Non-pigmented ciliary epithelial cell (primary cell): ENCODE data around the gene CLIC3.
"Not testable (repeated sequence)": the region's sequence is repeated elsewhere in the genome, so short reads cannot be mapped to it uniquely, and the experiment has no call there.

ENCODE experiments used
- DNase-seq: peaks from one replicate; pipeline ENCODE4 v3.0.0-alpha.2; 2010; ENCODE audit warnings: low read depth

CLIC3 gene

GRCh38 chr9:137017071-137017470 lies 20.7 kb upstream of the CLIC3 start:
- DNase-seq = no peak

DNA sequence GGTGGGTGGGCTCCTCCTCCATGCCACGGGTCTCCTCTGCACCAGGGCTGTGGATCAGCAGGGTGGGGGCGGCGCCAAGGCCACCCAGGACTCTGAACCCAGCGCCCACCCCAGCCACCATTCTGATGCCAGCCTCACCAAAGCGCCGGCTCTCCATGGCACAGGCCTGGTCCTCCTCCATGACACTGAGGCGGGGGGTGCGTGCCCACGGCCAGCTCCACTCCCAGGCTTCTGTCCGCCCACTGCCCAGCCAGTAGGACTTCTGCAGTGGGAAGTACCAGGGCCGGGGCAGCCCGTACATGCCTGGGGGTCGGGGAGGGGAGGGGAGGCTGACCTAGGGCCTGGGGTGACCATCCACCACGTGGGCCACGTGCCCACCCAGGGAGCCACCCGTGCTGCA lies 20.1 kb upstream of the CLIC3 start:
- DNase-seq = no peak

GRCh38 chr9:137015976-137016375 lies 19.6 kb upstream of the CLIC3 start:
- no peak for DNase-seq

- DNase-seq = no peak
Measured at GRCh38 chr9:137015540-137015930, 19.2 kb upstream of the CLIC3 start.

- DNase-seq = no peak
Measured at GRCh38 chr9:137014776-137015539, 18.6 kb upstream of the CLIC3 start.

- DNase-seq = no peak
Measured at GRCh38 chr9:137014166-137014565, 17.8 kb upstream of the CLIC3 start.

DNA sequence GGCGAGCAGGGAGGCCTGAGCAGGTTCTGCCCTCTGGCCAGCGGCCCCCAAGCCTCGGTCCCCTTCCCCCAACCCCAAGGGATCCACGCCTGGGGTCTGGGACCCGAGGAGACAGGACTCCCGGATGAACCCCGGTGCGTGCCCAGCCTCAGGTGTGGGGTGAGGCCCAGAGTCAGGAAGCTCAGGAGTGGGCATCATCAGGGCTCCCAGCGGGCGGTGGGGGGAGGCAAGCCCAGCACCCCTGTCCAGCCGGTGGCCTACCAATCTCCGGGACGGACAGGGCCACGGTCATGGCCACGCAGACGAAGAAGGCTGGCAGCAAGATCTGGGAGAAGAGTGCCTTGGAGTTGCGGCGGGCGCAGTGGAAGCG lies 17.2 kb upstream of the CLIC3 start:
- DNase-seq = no peak

DNA sequence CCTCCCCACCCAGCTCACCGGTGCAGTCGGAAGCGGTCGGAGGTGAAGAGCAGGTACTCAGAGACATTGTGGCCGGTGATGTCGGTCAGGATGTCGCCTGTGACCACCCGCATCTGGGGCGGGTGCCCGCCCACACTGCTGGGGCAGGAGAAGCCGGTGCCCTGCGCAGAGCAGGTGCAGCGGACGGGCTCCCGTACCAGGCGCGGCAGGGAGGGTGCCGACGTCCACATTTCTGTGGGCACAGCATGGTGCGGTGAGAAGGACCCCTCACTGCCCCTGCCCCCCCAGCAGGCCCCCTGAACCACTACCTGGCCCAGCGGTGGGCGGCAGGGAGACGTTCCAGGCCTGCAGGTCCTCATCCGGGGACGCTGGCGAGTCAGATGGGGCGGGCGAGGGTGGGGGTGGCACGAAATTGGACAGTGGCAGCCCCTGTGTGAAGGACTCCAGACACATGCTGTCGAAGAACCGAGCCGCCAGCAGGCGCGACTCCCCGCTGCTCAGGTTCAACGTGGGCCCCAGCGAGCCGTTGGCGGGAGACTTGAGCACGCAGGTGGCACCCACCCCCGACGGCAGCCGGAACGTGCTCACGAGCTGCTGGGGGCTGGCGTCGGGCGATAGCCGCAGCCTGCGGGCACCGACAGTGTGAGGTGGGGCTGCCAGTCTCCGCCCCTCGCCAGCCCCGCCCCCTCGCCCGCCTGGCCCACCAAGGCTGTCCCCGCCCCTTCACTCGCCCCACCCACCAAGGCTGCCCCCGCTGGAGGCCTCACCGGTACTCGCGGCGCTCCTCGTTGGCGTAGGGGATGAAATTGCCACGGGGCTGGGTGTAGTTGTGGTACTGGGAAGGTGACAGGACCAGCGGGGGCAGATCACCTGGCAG lies 16.6 kb upstream of the CLIC3 start:
- no peak for DNase-seq

DNA sequence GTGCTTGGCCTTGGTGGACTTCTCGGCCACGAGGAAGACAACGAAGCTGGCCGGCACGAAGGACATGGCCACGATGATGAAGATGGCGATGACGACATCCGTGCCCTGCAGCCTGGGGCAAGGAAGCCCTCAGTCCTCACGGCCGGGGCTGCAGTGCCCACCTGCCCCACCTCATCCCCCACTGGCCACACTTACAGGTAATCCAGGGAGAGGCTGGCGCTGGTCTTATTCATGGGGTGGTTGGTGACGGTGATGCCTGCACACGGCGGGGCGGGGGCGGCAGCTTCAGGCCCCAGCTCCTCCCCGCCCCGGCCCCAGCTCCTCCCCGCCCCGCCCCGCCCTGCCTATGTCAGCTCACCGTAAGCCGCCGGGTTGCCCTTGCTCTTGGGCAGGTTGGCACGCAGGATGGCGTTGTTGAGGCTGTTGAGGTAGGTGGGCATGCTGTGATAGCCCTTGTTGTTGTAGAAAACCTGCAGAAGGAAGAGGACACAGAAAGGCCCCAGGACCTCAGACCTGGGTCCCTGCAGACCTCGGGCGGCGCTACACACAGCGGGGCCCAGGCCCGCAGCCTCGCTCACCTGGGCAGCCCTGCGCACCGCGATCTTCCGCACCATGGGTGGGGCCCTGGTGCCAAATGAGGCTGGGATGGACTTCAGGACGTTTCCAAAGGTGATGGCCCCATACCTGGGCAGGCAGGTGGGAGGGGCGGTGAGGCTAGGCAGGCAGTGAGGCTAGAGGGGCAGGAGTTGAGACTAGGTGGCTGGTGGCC lies 15.7 kb upstream of the CLIC3 start:
- no peak for DNase-seq

DNA sequence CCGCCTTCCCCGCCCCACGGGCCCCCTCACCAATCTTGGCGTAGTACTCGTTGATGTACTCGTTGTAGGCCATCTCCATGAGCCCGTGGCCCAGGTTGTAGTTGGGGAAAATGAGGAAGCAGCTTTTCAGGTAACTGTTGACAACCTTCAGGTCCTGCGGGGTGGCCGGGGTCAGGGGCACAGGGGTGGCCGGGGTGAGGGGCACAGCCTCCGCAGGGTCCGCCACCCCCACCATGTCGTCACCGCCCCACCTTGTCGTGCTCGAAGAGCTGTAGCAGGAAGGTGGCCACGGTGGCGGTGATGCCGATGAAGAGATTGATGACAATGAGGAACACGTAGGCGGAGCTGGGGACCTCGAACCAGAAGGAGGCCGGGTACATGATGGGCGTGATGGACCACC lies 14.8 kb upstream of the CLIC3 start:
- no peak for DNase-seq

DNA sequence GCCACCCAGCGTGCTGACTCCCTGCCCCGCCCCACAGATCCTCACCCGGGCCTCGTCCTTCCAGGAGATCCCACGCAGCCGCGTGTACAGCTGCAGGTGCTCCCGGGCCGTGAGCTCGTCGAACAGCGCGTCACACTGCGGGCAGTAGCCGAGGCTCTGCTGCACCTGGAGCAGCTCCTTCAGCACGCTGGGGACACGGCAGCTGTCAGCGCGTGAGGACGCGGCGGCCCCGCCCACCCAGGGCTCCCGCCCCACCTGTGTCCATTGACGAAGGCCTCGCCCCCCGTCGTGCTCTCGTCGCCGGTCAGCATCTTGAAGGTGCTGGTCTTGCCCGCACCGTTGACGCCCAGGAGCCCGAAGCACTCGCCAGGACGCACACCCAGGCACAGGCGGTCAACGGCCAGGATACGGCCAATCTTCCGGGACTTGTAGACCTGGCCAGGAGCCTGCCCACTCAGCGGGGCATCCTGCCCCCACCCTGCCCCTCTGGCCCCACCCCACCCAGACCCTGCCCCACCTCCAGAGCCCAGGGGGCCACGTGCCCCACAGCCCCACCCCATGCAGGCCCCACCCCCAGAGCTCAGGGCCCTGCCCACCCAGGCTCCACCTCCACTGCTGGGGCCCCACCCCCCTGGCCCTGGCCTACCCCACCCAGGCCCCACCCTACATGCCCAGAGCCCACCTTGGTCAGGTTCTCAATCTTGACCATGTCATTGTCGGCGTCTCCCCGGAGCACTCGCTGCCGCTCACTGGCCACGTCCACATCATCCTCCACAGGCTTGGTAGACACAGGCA lies 13.8 kb upstream of the CLIC3 start:
- DNase-seq = no peak

DNA sequence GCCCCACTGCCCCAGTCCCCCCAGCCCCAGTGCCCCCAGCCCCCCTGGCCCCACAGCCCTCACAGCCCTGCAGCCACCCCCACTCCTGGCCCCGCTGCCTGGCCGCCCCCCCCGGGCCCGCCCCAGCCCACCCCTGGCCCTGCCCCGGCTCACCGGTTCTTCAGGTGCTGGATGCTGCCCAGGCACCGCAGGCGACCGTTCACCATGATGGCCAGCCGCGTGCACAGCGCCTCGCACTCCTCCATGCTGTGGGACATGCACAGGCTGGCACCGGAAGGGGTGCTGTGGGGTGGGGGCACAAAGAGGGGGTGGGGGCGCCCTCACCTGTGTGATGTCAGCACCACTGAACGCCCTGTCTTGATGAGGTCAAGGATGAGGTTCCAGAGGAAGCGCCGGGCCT lies 12.8 kb upstream of the CLIC3 start:
- no peak for DNase-seq

GRCh38 chr9:137008312-137008711 lies 11.9 kb upstream of the CLIC3 start:
- no peak for DNase-seq

DNA sequence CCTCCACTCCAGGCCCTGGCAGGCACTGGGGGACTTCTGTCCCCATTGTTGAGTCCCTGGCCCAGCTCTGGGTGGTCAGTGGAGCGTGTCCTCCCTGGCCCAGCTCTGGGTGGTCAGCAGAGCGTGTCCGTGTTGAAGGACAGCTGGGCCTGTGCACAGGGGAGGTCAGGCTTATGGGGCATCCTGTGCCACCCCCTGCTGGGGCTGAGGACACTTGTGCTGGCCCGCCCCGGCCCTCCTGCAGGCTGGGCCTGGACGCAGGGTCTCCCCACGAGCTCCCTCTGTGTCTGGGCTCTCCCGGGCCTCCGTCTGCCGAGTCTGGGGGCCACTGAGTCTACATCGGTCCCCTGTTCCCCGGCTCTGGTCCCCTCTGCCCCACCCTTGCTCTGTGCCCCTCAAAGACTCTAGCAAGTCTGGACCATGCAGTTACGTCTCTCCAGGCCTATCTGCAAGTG lies 11.5 kb upstream of the CLIC3 start:
- DNase-seq = no peak

- DNase-seq = no peak
Measured at GRCh38 chr9:137007108-137007815, 10.9 kb upstream of the CLIC3 start.

DNA sequence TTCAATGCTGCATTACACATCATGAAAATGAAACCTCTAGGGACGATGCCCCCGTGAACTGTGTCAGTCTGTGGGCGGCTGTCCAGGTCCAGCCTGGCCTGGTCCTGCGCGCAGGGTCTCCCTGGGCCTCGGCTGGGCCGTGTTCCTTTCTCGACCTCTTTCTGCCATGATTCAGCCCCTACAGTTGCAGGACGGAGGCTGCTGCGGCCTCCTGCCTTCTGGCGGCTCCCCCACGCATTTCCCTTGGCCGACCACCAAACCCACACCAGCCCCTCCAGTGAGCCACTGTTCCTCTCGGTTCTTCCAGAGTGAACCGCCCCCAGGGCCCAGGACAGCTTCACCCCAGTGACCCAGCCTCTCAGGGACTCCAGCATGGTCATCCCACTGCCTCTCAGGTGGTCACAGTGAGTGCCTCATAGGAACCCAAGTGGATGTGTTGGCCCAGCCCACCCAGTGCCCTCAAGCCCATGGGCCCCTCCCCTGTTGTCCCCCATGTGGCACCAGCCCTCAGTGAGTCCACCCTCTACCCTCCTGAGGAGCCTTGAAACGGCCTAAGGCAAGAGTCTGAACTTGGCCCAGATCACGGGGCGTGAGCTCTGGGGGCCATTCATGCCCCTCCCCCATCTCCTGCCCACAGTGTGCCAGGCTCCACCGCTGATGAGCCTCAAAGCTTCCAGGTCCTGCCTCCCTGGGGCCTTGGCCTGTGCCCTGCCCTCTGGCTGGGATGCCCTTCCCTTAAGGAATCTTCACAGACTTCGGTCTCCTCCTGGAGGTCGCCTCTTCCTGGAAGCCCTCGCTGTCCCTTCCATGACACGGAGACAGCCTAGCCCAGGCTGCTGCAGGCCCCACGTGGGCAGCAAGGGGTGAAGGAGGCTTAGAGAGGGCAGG lies 10.0 kb upstream of the CLIC3 start:
- no peak for DNase-seq

DNA sequence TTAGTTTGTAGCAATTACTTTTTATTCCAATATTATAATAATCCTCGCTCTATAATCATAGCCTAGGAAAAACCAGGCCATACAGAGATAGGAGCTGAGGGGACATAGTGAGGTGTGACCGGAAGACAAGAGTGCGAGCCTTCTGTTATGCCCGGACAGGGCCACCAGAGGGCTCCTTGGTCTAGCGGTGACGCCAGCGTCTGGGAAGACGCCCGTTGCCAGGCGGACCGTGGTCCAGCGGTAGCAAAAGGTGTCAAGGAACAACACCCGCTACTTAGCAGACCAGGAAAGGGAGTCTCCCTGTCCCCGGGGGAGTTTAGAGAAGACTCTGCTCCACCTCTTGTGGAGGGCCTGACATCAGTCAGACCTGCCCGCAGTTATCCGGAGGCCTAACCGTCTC lies 7.9 kb upstream of the CLIC3 start:
- not testable (repeated sequence) for DNase-seq

GRCh38 chr9:137002646-137003041 lies 6.3 kb upstream of the CLIC3 start:
- DNase-seq = no peak

DNA sequence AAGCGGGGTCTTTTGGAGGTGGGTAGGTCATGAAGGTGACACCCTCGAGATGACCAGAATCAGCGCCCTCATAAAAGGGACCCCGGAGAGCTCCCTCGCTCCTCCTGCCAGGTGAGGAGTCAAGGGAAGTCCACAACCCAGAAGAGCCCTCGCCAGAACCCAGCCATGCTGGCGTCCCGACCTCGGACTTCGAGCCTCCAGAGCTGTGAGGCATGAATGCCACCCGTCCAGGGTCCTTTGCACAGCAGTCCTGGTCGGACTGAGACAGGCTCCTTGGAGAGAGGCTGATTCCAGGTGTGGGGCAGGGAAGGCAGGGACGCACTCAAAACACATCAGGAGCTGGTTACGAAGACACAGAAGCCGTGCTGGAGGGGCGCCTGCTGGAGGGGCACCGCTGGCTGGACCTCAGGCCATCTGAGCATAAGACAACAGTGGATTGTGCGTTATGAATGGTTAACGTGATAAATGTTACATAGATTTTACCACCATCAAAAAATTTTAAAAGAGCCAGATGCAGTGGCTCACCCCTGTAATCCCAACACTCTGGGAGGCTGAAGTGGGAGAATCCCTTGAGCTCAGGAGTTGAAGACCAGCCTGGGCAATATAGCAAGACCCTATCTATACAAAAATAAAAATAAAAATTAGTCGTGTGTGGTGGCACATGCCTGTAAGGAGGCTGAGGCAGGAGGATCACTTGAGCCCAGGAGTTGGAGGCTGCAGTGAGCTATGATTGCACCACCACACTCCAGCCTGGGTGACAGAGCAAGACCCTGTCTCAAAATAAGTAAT lies 5.7 kb upstream of the CLIC3 start:
- DNase-seq = no peak
